ENCODE results near the gene SLC25A21.
"Not testable (repeated sequence)": the region's sequence is repeated elsewhere in the genome, so short reads cannot be mapped to it uniquely, and the experiment has no call there.

SLC25A21 gene

GRCh38 chr14:36940476-36940875 lies 231.9 kb downstream of the SLC25A21 start:
- TF ChIP-seq ZNF274 (IDR thresholded peaks at IDR 0.05; ENCODE audit: low read depth, low read length): no peak

GRCh38 chr14:36939265-36939664 lies 233.1 kb downstream of the SLC25A21 start:
- no peak overlapping the region for H3K4me3 ChIP-seq (ENCODE audit: low read length)
- no peak for TF ChIP-seq ZNF274 (IDR thresholded peaks at IDR 0.05; ENCODE audit: low read depth, low read length)

More at GRCh38 chr14:36940476-36940875, 231.9 kb downstream of the SLC25A21 start:
- H3K4me3 ChIP-seq (ENCODE audit: low read length): no peak overlapping the region

- no peak for TF ChIP-seq ZNF274 (IDR thresholded peaks at IDR 0.05; ENCODE audit: low read depth, low read length)
- H3K4me3 ChIP-seq (ENCODE audit: low read length): no peak overlapping the region
These were observed 233.7 kb downstream of the SLC25A21 start for GRCh38 chr14:36938678-36939077.

- TF ChIP-seq ZNF274 (IDR thresholded peaks at IDR 0.05; ENCODE audit: low read depth, low read length): no peak
- no peak overlapping the region for H3K4me3 ChIP-seq (ENCODE audit: low read length)
These were observed 236.3 kb downstream of the SLC25A21 start for GRCh38 chr14:36935976-36936678.

GRCh38 chr14:36934304-36934703 lies 238.1 kb downstream of the SLC25A21 start:
- no peak for TF ChIP-seq ZNF274 (IDR thresholded peaks at IDR 0.05; ENCODE audit: low read depth, low read length)
- H3K4me3 ChIP-seq (ENCODE audit: low read length): no peak overlapping the region

- H3K4me3 ChIP-seq (ENCODE audit: low read length): no peak overlapping the region
- TF ChIP-seq ZNF274 (IDR thresholded peaks at IDR 0.05; ENCODE audit: low read depth, low read length): no peak
These were observed 240.6 kb downstream of the SLC25A21 start for GRCh38 chr14:36931791-36932190.

- H3K4me3 ChIP-seq (ENCODE audit: low read length): no peak overlapping the region
- no peak for TF ChIP-seq ZNF274 (IDR thresholded peaks at IDR 0.05; ENCODE audit: low read depth, low read length)
These were observed 244.0 kb downstream of the SLC25A21 start for GRCh38 chr14:36928432-36928831.

GRCh38 chr14:36925094-36925493 lies 247.3 kb downstream of the SLC25A21 start:
- TF ChIP-seq ZNF274 (IDR thresholded peaks at IDR 0.05; ENCODE audit: low read depth, low read length): no peak
- no peak overlapping the region for H3K4me3 ChIP-seq (ENCODE audit: low read length)

- TF ChIP-seq ZNF274 (IDR thresholded peaks at IDR 0.05; ENCODE audit: low read depth, low read length): no peak
- no peak overlapping the region for H3K4me3 ChIP-seq (ENCODE audit: low read length)
These were observed 255.7 kb downstream of the SLC25A21 start for GRCh38 chr14:36916668-36917067.

GRCh38 chr14:36915081-36915480 lies 257.3 kb downstream of the SLC25A21 start:
- no peak for TF ChIP-seq ZNF274 (IDR thresholded peaks at IDR 0.05; ENCODE audit: low read depth, low read length)
- H3K4me3 ChIP-seq (ENCODE audit: low read length): no peak overlapping the region

- TF ChIP-seq ZNF274 (IDR thresholded peaks at IDR 0.05; ENCODE audit: low read depth, low read length): no peak
- H3K4me3 ChIP-seq (ENCODE audit: low read length): no peak overlapping the region
These were observed 261.8 kb downstream of the SLC25A21 start for GRCh38 chr14:36910578-36910977.

GRCh38 chr14:36905272-36905888 lies 267.0 kb downstream of the SLC25A21 start:
- TF ChIP-seq ZNF274 (IDR thresholded peaks at IDR 0.05; ENCODE audit: low read depth, low read length): no peak

GRCh38 chr14:36901861-36902260 lies 270.5 kb downstream of the SLC25A21 start:
- H3K4me3 ChIP-seq (ENCODE audit: low read length): no peak overlapping the region
- no peak for TF ChIP-seq ZNF274 (IDR thresholded peaks at IDR 0.05; ENCODE audit: low read depth, low read length)

More at GRCh38 chr14:36905272-36905888, 267.0 kb downstream of the SLC25A21 start:
- no peak overlapping the region for H3K4me3 ChIP-seq (ENCODE audit: low read length)

- TF ChIP-seq ZNF274 (IDR thresholded peaks at IDR 0.05; ENCODE audit: low read depth, low read length): no peak
- no peak overlapping the region for H3K4me3 ChIP-seq (ENCODE audit: low read length)
These were observed 271.6 kb downstream of the SLC25A21 start for GRCh38 chr14:36900846-36901245.

- H3K4me3 ChIP-seq (ENCODE audit: low read length): not testable (repeated sequence)
These were observed 276.1 kb downstream of the SLC25A21 start for GRCh38 chr14:36896300-36896699.
